Memory B cell (primary cell): ENCODE results near the gene SATB1.

Experiments used
- ATAC-seq: fragments of 150-1000 bp; cut with Tn5 transposase; 2 replicates; pipeline ENCODE4 v1.10.0; 2021; ENCODE audit warnings: low read depth, mild to moderate bottlenecking, moderate library complexity
- DNase-seq, 2 donors: peaks; one replicate each; pipeline ENCODE4 v3.0.0; 2022; ENCODE audit warnings: low spot score in 2 of 2
- H3K27ac Mint-ChIP-seq: one replicate; pipeline ENCODE4 v1.8.0; 2022; ENCODE audit warnings: mild to moderate bottlenecking, moderate library complexity, mixed read lengths
- H3K27me3 Mint-ChIP-seq: one replicate; pipeline ENCODE4 v1.8.0; 2022; ENCODE audit warnings: mixed read lengths
- H3K36me3 Mint-ChIP-seq: one replicate; pipeline ENCODE4 v1.8.0; 2022; ENCODE audit warnings: mild to moderate bottlenecking, mixed read lengths
- H3K4me1 Mint-ChIP-seq: one replicate; pipeline ENCODE4 v1.8.0; 2022; ENCODE audit warnings: mixed read lengths
- H3K4me3 Mint-ChIP-seq: one replicate; pipeline ENCODE4 v1.8.0; 2022; ENCODE audit warnings: mild to moderate bottlenecking, moderate library complexity, mixed read lengths
- H3K9me3 Mint-ChIP-seq: one replicate; pipeline ENCODE4 v1.8.0; 2022; ENCODE audit warnings: mixed read lengths

Gene SATB1

GRCh38 chr3:18423401-18424212, 1.5 kb downstream of the SATB1 start:
- H3K4me3 Mint-ChIP-seq, result peak overlapping the region; percentile 95
- H3K27me3 Mint-ChIP-seq, result peaks cover 8% of the 10 kb centered on the region
- ATAC-seq (no peak), DNase-seq (no peak)
- H3K36me3 Mint-ChIP-seq, result no peaks in the 10 kb centered on the region
- peaks cover 18% of the 10 kb centered on the region for H3K4me1 Mint-ChIP-seq
- H3K9me3 Mint-ChIP-seq, result no peaks in the 10 kb centered on the region
- peak overlapping the region; percentile 91 for H3K27ac Mint-ChIP-seq

- ATAC-seq (no peak), DNase-seq (no peak)
- Mint-ChIP-seq H3K4me1 (peaks cover 18% of the 10 kb centered on the region), H3K36me3 (no peaks in the 10 kb centered on the region), H3K4me3 (peak overlapping the region; percentile 95), H3K27ac (peak overlapping the region; percentile 91), H3K27me3 (peaks cover 5% of the 10 kb centered on the region), H3K9me3 (no peaks in the 10 kb centered on the region)
Observed at GRCh38 chr3:18422972-18423371, 2.2 kb downstream of the SATB1 start.

- Mint-ChIP-seq H3K36me3 (peaks cover 4% of the 10 kb centered on the region), H3K4me3 (no peak overlapping the region), H3K9me3 (no peaks in the 10 kb centered on the region), H3K27ac (no peak overlapping the region), H3K27me3 (peaks cover 5% of the 10 kb centered on the region), H3K4me1 (peaks cover 15% of the 10 kb centered on the region)
- ATAC-seq (no peak), DNase-seq (no peak)
Observed at GRCh38 chr3:18420555-18420954, 4.6 kb downstream of the SATB1 start.

GRCh38 chr3:18419232-18419631, 5.9 kb downstream of the SATB1 start:
- H3K27ac Mint-ChIP-seq, result no peak overlapping the region
- H3K9me3 Mint-ChIP-seq, result no peaks in the 10 kb centered on the region
- peaks cover 4% of the 10 kb centered on the region for H3K36me3 Mint-ChIP-seq
- H3K4me3 Mint-ChIP-seq, result no peak overlapping the region
- no peak for DNase-seq
- H3K27me3 Mint-ChIP-seq, result peaks cover 5% of the 10 kb centered on the region
- ATAC-seq, result no peak
- H3K4me1 Mint-ChIP-seq, result peaks cover 12% of the 10 kb centered on the region

- Mint-ChIP-seq H3K4me1 (peaks cover 1% of the 10 kb centered on the region), H3K36me3 (peaks cover 4% of the 10 kb centered on the region), H3K27ac (no peak overlapping the region), H3K27me3 (peaks cover 2% of the 10 kb centered on the region), H3K9me3 (no peaks in the 10 kb centered on the region), H3K4me3 (no peak overlapping the region)
- DNase-seq (no peak), ATAC-seq (no peak)
Observed at GRCh38 chr3:18417904-18418572, 7.1 kb downstream of the SATB1 start.

- Mint-ChIP-seq H3K9me3 (no peaks in the 10 kb centered on the region), H3K27ac (no peak overlapping the region), H3K4me1 (no peaks in the 10 kb centered on the region), H3K36me3 (peaks cover 4% of the 10 kb centered on the region), H3K4me3 (no peak overlapping the region), H3K27me3 (peaks cover 2% of the 10 kb centered on the region)
- no peak for ATAC-seq
- DNase-seq, result no peak
Observed at GRCh38 chr3:18416332-18416731, 8.8 kb downstream of the SATB1 start.

GRCh38 chr3:18415839-18416238, 9.3 kb downstream of the SATB1 start:
- Mint-ChIP-seq H3K27me3 (peaks cover 2% of the 10 kb centered on the region), H3K9me3 (no peaks in the 10 kb centered on the region), H3K4me1 (no peaks in the 10 kb centered on the region), H3K4me3 (no peak overlapping the region), H3K27ac (no peak overlapping the region), H3K36me3 (peaks cover 4% of the 10 kb centered on the region)
- ATAC-seq (no peak), DNase-seq (no peak)

- Mint-ChIP-seq H3K9me3 (no peaks in the 10 kb centered on the region), H3K4me3 (no peak overlapping the region), H3K27me3 (no peaks in the 10 kb centered on the region), H3K4me1 (no peaks in the 10 kb centered on the region), H3K27ac (no peak overlapping the region), H3K36me3 (peaks cover 4% of the 10 kb centered on the region)
- DNase-seq, result no peak
- no peak for ATAC-seq
Observed at GRCh38 chr3:18415167-18415566, 10.0 kb downstream of the SATB1 start.

GRCh38 chr3:18412684-18413083, 12.5 kb downstream of the SATB1 start:
- Mint-ChIP-seq H3K4me3 (no peak overlapping the region), H3K9me3 (no peaks in the 10 kb centered on the region), H3K4me1 (no peaks in the 10 kb centered on the region), H3K36me3 (peaks cover 7% of the 10 kb centered on the region), H3K27me3 (no peaks in the 10 kb centered on the region), H3K27ac (no peak overlapping the region)
- DNase-seq (no peak), ATAC-seq (no peak)

GRCh38 chr3:18411541-18411940, 13.6 kb downstream of the SATB1 start:
- H3K4me3 Mint-ChIP-seq, result no peak overlapping the region
- H3K27me3 Mint-ChIP-seq, result no peaks in the 10 kb centered on the region
- no peaks in the 10 kb centered on the region for H3K4me1 Mint-ChIP-seq
- H3K9me3 Mint-ChIP-seq, result no peaks in the 10 kb centered on the region
- peaks cover 5% of the 10 kb centered on the region for H3K36me3 Mint-ChIP-seq
- H3K27ac Mint-ChIP-seq, result no peak overlapping the region
- no peak for DNase-seq
- no peak for ATAC-seq

GRCh38 chr3:18410205-18410604, 14.9 kb downstream of the SATB1 start:
- Mint-ChIP-seq H3K27ac (no peak overlapping the region), H3K9me3 (no peaks in the 10 kb centered on the region), H3K4me1 (no peaks in the 10 kb centered on the region), H3K36me3 (peaks cover 2% of the 10 kb centered on the region), H3K4me3 (no peak overlapping the region), H3K27me3 (no peaks in the 10 kb centered on the region)
- DNase-seq (no peak), ATAC-seq (no peak)

- peaks cover 2% of the 10 kb centered on the region for H3K36me3 Mint-ChIP-seq
- H3K4me1 Mint-ChIP-seq, result no peaks in the 10 kb centered on the region
Observed at GRCh38 chr3:18409266-18409665, 15.9 kb downstream of the SATB1 start.

GRCh38 chr3:18405141-18405540, 20.0 kb downstream of the SATB1 start:
- Mint-ChIP-seq H3K4me3 (no peak overlapping the region), H3K4me1 (peaks cover 2% of the 10 kb centered on the region), H3K36me3 (peaks cover 2% of the 10 kb centered on the region), H3K9me3 (no peaks in the 10 kb centered on the region), H3K27me3 (no peaks in the 10 kb centered on the region), H3K27ac (no peak overlapping the region)
- DNase-seq (no peak), ATAC-seq (no peak)

More at GRCh38 chr3:18409266-18409665, 15.9 kb downstream of the SATB1 start:
- Mint-ChIP-seq H3K27me3 (no peaks in the 10 kb centered on the region), H3K9me3 (no peaks in the 10 kb centered on the region), H3K4me3 (no peak overlapping the region), H3K27ac (no peak overlapping the region)
- ATAC-seq (no peak), DNase-seq (no peak)

- Mint-ChIP-seq H3K27me3 (no peaks in the 10 kb centered on the region), H3K4me1 (peaks cover 2% of the 10 kb centered on the region), H3K4me3 (no peak overlapping the region), H3K27ac (no peak overlapping the region), H3K9me3 (peaks cover 2% of the 10 kb centered on the region), H3K36me3 (peaks cover 2% of the 10 kb centered on the region)
- no peak for ATAC-seq
- no peak for DNase-seq
Observed at GRCh38 chr3:18403061-18403460, 22.1 kb downstream of the SATB1 start.
